Mammary epithelial cell (primary cell): ENCODE measurements around the gene TELO2.

Experiments used
- CTCF ChIP-seq, 2 donors: IDR thresholded peaks in 1 of 2; conservative IDR thresholded peaks in 1 of 2; 2 replicates each; pipeline ENCODE4 v1.5.1; 2011 to 2012; ENCODE audit warnings: inconsistent platforms in 2 of 2, low read length in 2 of 2, mild to moderate bottlenecking in 2 of 2, control low read depth in 1 of 2, low read depth in 1 of 2; ENCODE audit not compliant: insufficient read depth in 1 of 2; ENCODE audit errors: extremely low read depth in 1 of 2
- EZH2 ChIP-seq: IDR thresholded peaks from 2 replicates; pipeline ENCODE4 v1.6.1; 2012; ENCODE audit warnings: low read length, inconsistent platforms, borderline replicate concordance

GRCh38 chr16:1519831-1520230, 26.7 kb downstream of the TELO2 start:
- TF ChIP-seq EZH2 (no peak), CTCF (conservative IDR thresholded peaks at IDR 0.05 in 1 of 2, IDR thresholded peaks at IDR 0.05 in 1 of 2; ENCODE audit: extremely low read depth in 1 of 2, insufficient read depth in 1 of 2, low read depth in 1 of 2, low read length in 2 of 2) (no peak)
